Naive thymus-derived CD4-positive, alpha-beta T cell (primary cell): ENCODE results near the gene CNKSR1. TPM values are rescaled to one million over a fixed set of nuclear protein-coding genes. Genes with fewer than 3 reads are reported as not detected.

Experiments
- ATAC-seq: fragments of 150-1000 bp; cut with Tn5 transposase; 2 replicates; pipeline ENCODE4 v1.10.0; 2021; ENCODE audit warnings: mild to moderate bottlenecking, moderate library complexity
- CTCF ChIA-PET: fragments of 350-600 bp; sonication (Branson Sonifier 250); formaldehyde crosslinking; loops from one replicate; lab custom pipeline; 2021; ENCODE audit warnings: antibody characterized with exemption; lab: Charles Lee
- POLR2A ChIA-PET: fragments of 350-600 bp; sonication (Branson Sonifier 250); formaldehyde crosslinking; loops from one replicate; lab custom pipeline; 2021; ENCODE audit warnings: antibody characterized with exemption, inconsistent platforms; lab: Charles Lee
- DNase-seq, 9 donors: peaks; one replicate each; pipeline versions ENCODE4 v3.0.0 to v3.0.0-alpha.2; 2020 to 2022; ENCODE audit warnings: mixed read lengths in 1 of 9
- H3K27ac ChIP-seq: one replicate; pipeline ENCODE4 v1.7.0; 2013; ENCODE audit warnings: mild to moderate bottlenecking, low read depth, low read length, moderate library complexity
- H3K27me3 ChIP-seq, 2 donors: one replicate each; pipeline ENCODE4 v1.7.0; 2013; ENCODE audit warnings: low read length in 2 of 2, mild to moderate bottlenecking in 2 of 2, moderate library complexity in 2 of 2; ENCODE audit not compliant: control insufficient read depth in 2 of 2, insufficient read depth in 2 of 2
- H3K36me3 ChIP-seq, 3 experiments: 1 replicate in 2 of 3; 2 replicates in 1 of 3; pipeline ENCODE4 v1.7.0; 2013; ENCODE audit warnings: low read length in 3 of 3, mild to moderate bottlenecking in 3 of 3, moderate library complexity in 1 of 3; ENCODE audit not compliant: insufficient read depth in 3 of 3, control insufficient read depth in 2 of 3
- H3K4me1 ChIP-seq, 2 donors: one replicate each; pipeline ENCODE4 v1.7.0; 2013; ENCODE audit warnings: low read length in 2 of 2, mild to moderate bottlenecking in 2 of 2, moderate library complexity in 1 of 2; ENCODE audit not compliant: control insufficient read depth in 2 of 2, insufficient read depth in 2 of 2
- H3K4me3 ChIP-seq: 2 replicates; pipeline ENCODE4 v1.7.0; 2013; ENCODE audit warnings: mild to moderate bottlenecking, low read length
- H3K9me3 ChIP-seq, 3 experiments: 1 replicate in 2 of 3; 2 replicates in 1 of 3; pipeline ENCODE4 v1.7.0; 2013; ENCODE audit warnings: low read length in 3 of 3; ENCODE audit not compliant: control insufficient read depth in 2 of 3
- H3K27ac Mint-ChIP-seq, 9 donors: one replicate each; pipeline ENCODE4 v1.8.0; 2020 to 2022; ENCODE audit warnings: mixed read lengths in 9 of 9, mild to moderate bottlenecking in 8 of 9, moderate library complexity in 5 of 9, inconsistent platforms in 2 of 9
- H3K27me3 Mint-ChIP-seq, 5 donors: one replicate each; pipeline ENCODE4 v1.8.0; 2021 to 2022; ENCODE audit warnings: mixed read lengths in 5 of 5, mild to moderate bottlenecking in 1 of 5
- H3K36me3 Mint-ChIP-seq, 5 donors: one replicate each; pipeline ENCODE4 v1.8.0; 2020 to 2022; ENCODE audit warnings: mixed read lengths in 5 of 5, mild to moderate bottlenecking in 3 of 5, inconsistent platforms in 1 of 5
- H3K4me1 Mint-ChIP-seq, 7 donors: one replicate each; pipeline ENCODE4 v1.8.0; 2020 to 2022; ENCODE audit warnings: mixed read lengths in 7 of 7, mild to moderate bottlenecking in 3 of 7, inconsistent platforms in 1 of 7
- H3K4me3 Mint-ChIP-seq, 10 donors: one replicate each; pipeline ENCODE4 v1.8.0; 2020 to 2022; ENCODE audit warnings: mild to moderate bottlenecking in 10 of 10, mixed read lengths in 10 of 10, moderate library complexity in 6 of 10, inconsistent platforms in 2 of 10
- H3K9me3 Mint-ChIP-seq, 11 donors: one replicate each; pipeline ENCODE4 v1.8.0; 2020 to 2022; ENCODE audit warnings: mixed read lengths in 11 of 11, mild to moderate bottlenecking in 4 of 11, inconsistent platforms in 1 of 11, moderate library complexity in 1 of 11
- intact Hi-C, 2 donors: fragments of 100-400 bp; cut with micrococcal nuclease; formaldehyde crosslinking; loops; one replicate each; pipeline ENCODE4 v1.15.1; 2023
- polyA plus RNA-seq, 2 donors: library from polyadenylated mRNA; unstranded; fragments of 300-500 nt; fragmentation: Illumina TruSeq; gene quantifications; one replicate each; pipeline ENCODE4 v1.2.3, GENCODE V29; 2021
- total RNA-seq, 6 experiments: library from RNA in 5 of 6; stranded (reverse) in 5 of 6; gene quantifications; 1 replicate in 5 of 6; 2 replicates in 1 of 6; pipeline ENCODE4 v1.2.3 and lab custom pipeline; 2021 to 2026

CNKSR1 gene
- total and polyA plus RNA-seq, 7 experiments from 2014 or later: 0.63 to 7.5 (median 4.5) TPM

DNA sequence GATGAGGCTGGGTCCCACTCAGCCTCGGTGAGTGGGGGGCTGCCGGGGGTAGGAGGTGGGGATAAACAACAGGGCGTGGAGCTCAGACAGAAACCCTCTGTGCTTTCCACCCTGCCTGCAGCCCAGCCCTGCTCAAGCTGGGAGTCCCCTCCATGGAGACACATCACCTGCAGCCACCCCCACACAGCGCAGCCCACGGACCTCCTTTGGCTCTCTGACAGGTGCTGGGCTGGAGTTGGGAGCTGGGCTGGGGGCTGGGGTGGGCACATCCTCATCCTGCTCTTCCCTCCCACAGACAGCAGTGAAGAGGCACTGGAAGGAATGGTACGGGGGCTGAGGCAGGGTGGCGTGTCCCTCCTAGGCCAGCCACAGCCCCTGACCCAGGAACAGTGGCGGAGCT lies 11.2 kb downstream of the CNKSR1 start:
- Histone ChIP-seq H3K36me3 (no peaks in the 10 kb centered on the region), H3K4me1 (peaks cover 0 to 8% of the 10 kb centered on the region in 2 donors), H3K27me3 (no peaks in the 10 kb centered on the region), H3K27ac (no peak overlapping the region), H3K9me3 (no peaks in the 10 kb centered on the region), H3K4me3 (no peak overlapping the region)
- H3K9me3 Mint-ChIP-seq: peaks cover 0 to 2% (median 0%) of the 10 kb centered on the region in 11 donors
- peaks cover 0 to 2% (median 0%) of the 10 kb centered on the region in 5 donors for H3K27me3 Mint-ChIP-seq
- H3K27ac Mint-ChIP-seq: no peak overlapping the region
- H3K4me1 Mint-ChIP-seq: peaks cover 6 to 28% (median 18%) of the 10 kb centered on the region in 7 donors
- POLR2A ChIA-PET: no interaction called here
- H3K36me3 Mint-ChIP-seq: peaks cover 0 to 2% (median 0%) of the 10 kb centered on the region in 5 donors
- no peak for ATAC-seq
- DNase-seq: no peak
- CTCF ChIA-PET: interaction anchor here (1.4 kb wide), 1 partner anchor 18 kb away, joined by 4 read pairs; the partner anchor contains the start of gene ZNF593
- intact Hi-C loops: no loop called here
- no peak overlapping the region for H3K4me3 Mint-ChIP-seq

DNA sequence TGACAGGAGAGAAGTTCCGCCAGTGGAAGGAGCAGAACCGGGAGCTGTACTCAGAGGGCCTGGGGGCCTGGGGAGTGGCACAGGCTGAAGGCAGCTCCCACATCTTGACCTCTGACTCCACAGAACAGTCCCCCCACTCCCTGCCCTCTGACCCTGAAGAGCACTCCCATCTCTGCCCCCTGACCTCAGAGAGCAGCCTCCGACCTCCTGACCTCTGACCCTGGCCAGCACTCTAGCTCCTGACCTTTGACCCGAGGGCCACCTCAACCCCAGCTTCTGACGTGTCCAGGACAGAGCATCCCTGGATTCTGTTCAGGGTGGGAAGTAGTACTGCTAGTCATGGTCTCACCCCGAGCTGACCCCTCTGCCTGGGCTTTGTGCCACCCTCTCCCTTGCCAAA lies 12.0 kb downstream of the CNKSR1 start:
- peak overlapping the region in 2 of 9 donors; percentile 38 to 78 for H3K27ac Mint-ChIP-seq
- peaks cover 6 to 34% (median 23%) of the 10 kb centered on the region in 7 donors for H3K4me1 Mint-ChIP-seq
- H3K27me3 Mint-ChIP-seq: peaks cover 0 to 2% (median 0%) of the 10 kb centered on the region in 5 donors
- peaks cover 0 to 2% (median 0%) of the 10 kb centered on the region in 5 donors for H3K36me3 Mint-ChIP-seq
- no peak overlapping the region for H3K4me3 Mint-ChIP-seq
- ChIA-PET CTCF (interaction anchor here (0.6 to 1.7 kb wide), 4 partner anchors 19 to 56 kb away, joined by 3 to 9 read pairs (median 4); partner anchors contain the start of genes CEP85 and ZNF593), POLR2A (no interaction called here)
- H3K36me3 ChIP-seq: no peaks in the 10 kb centered on the region
- peaks cover 0 to 2% (median 0%) of the 10 kb centered on the region in 11 donors for H3K9me3 Mint-ChIP-seq
- H3K4me1 ChIP-seq: peaks cover 0 to 8% of the 10 kb centered on the region in 2 donors
- DNase-seq: no peak
- no peaks in the 10 kb centered on the region for H3K9me3 ChIP-seq
- ATAC-seq: no peak
- H3K4me3 ChIP-seq: no peak overlapping the region
- intact Hi-C loops: no loop called here
- no peaks in the 10 kb centered on the region for H3K27me3 ChIP-seq
- no peak overlapping the region for H3K27ac ChIP-seq

GRCh38 chr1:26189751-26190275 lies 12.5 kb downstream of the CNKSR1 start:
- ATAC-seq: no peak
- no peak overlapping the region for H3K4me3 Mint-ChIP-seq
- intact Hi-C loops: loop anchor here (1.0 to 5.0 kb wide), 2 partner anchors 42 to 44 kb away; partner anchors contain the start of gene CEP85 (in 2 of the 2)
- H3K4me1 Mint-ChIP-seq: peaks cover 6 to 37% (median 23%) of the 10 kb centered on the region in 7 donors
- H3K27ac Mint-ChIP-seq: peak overlapping the region in 2 of 9 donors; percentile 38 to 78
- ChIA-PET POLR2A (no interaction called here), CTCF (interaction anchor here (0.6 to 1.7 kb wide), 4 partner anchors 20 to 56 kb away, joined by 3 to 9 read pairs (median 4); partner anchors contain the start of genes CEP85 and ZNF593)
- DNase-seq: no peak
- no peaks in the 10 kb centered on the region for H3K9me3 ChIP-seq
- H3K27me3 Mint-ChIP-seq: peaks cover 0 to 2% (median 0%) of the 10 kb centered on the region in 5 donors
- H3K27ac ChIP-seq: no peak overlapping the region
- no peaks in the 10 kb centered on the region for H3K27me3 ChIP-seq
- peaks cover 0 to 8% of the 10 kb centered on the region in 2 donors for H3K4me1 ChIP-seq
- H3K9me3 Mint-ChIP-seq: peaks cover 0 to 2% (median 0%) of the 10 kb centered on the region in 11 donors
- peaks cover 0 to 2% (median 0%) of the 10 kb centered on the region in 5 donors for H3K36me3 Mint-ChIP-seq
- no peaks in the 10 kb centered on the region for H3K36me3 ChIP-seq
- H3K4me3 ChIP-seq: no peak overlapping the region

DNA sequence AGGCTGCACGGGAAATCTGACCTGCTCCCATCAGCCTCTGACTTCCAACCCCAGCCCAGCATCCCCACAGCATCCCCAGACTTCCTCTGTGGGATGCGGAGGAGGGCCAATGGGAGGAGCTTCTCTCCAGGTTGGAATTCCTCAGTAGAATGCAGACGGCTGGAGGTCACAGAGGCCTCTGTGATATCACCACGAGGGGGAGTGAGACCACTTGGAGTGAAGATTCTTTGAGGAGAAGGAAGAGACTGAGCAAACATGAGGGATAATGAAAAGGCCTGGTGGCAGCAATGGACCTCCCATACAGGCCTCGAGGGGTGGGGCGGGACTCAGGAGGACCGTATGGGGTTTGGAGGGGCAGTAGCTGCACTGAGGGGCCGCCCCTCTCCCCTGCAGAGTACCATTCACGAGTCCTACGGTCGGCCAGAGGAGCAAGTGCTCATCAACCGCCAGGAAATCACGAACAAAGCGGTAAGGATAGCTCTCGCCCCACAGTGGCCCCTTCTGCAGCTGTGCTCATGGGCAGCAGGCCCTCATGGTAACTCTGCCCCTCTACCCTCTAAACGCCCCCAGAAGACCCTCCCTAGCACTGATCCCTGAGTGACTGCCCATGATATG lies 13.2 kb downstream of the CNKSR1 start, which contains the start of gene CATSPER4:
CATSPER4 (plus strand) TSS at position 230 of the 615 bp plus-strand sequence; CDS start at position 256, 26 bp downstream.
- Mint-ChIP-seq H3K27me3 (peaks cover 0 to 4% (median 0%) of the 10 kb centered on the region in 5 donors), H3K4me3 (peak within 1 kb of the TSS in 3 of 10 donors; percentile 4 to 77 (median 65)), H3K4me1 (peaks cover 8 to 37% (median 23%) of the 10 kb centered on the region in 7 donors), H3K27ac (peak within 1 kb of the TSS in 6 of 9 donors; percentile 11 to 78 (median 60)), H3K9me3 (peaks cover 0 to 2% (median 0%) of the 10 kb centered on the region in 11 donors), H3K36me3 (peaks cover 0 to 2% (median 0%) of the 10 kb centered on the region in 5 donors)
- intact Hi-C loops: loop anchor here (1.0 to 5.0 kb wide), 2 partner anchors 42 to 44 kb away; partner anchors contain the start of gene CEP85 (in 2 of the 2)
- H3K27me3 ChIP-seq: no peaks in the 10 kb centered on the region
- H3K9me3 ChIP-seq: no peaks in the 10 kb centered on the region
- H3K27ac ChIP-seq: no peak within 1 kb of the TSS
- H3K36me3 ChIP-seq: no peaks in the 10 kb centered on the region
- POLR2A ChIA-PET: no interaction called here
- H3K4me1 ChIP-seq: peaks cover 0 to 8% of the 10 kb centered on the region in 2 donors
- CTCF ChIA-PET: interaction anchor here (1.0 to 1.7 kb wide), 2 partner anchors 43 to 45 kb away, joined by 3 to 9 read pairs; partner anchors contain the start of gene CEP85
- ATAC-seq (no peak), DNase-seq (peak in 3 of 9 donors; percentile 19 to 27 (median 20))
- no peak within 1 kb of the TSS for H3K4me3 ChIP-seq

- peaks cover 0 to 2% (median 0%) of the 10 kb centered on the region in 11 donors for H3K9me3 Mint-ChIP-seq
- POLR2A ChIA-PET: interaction anchor here (0.6 kb wide), 1 partner anchor 700 kb away, joined by 6 read pairs; no protein-coding TSS in a partner anchor
- peaks cover 0 to 8% of the 10 kb centered on the region in 2 donors for H3K4me1 ChIP-seq
- DNase-seq (peak in 1 of 9 donors; percentile 19), ATAC-seq (no peak)
- no peaks in the 10 kb centered on the region for H3K36me3 ChIP-seq
- peaks cover 8 to 37% (median 23%) of the 10 kb centered on the region in 7 donors for H3K4me1 Mint-ChIP-seq
- CTCF ChIA-PET: no interaction called here
- intact Hi-C loops: loop anchor here in 1 of 2 donors (5.0 kb wide), 1 partner anchor 41 kb away; the partner anchor contains the start of gene CEP85
- H3K27ac Mint-ChIP-seq: peak overlapping the region in 7 of 9 donors; percentile 11 to 77 (median 51)
- H3K27me3 Mint-ChIP-seq: peaks cover 0 to 6% (median 0%) of the 10 kb centered on the region in 5 donors
- H3K36me3 Mint-ChIP-seq: peaks cover 0 to 2% (median 0%) of the 10 kb centered on the region in 5 donors
- no peaks in the 10 kb centered on the region for H3K9me3 ChIP-seq
- H3K27ac ChIP-seq: no peak overlapping the region
- peak overlapping the region in 5 of 10 donors; percentile 9 to 77 (median 65) for H3K4me3 Mint-ChIP-seq
- H3K4me3 ChIP-seq: no peak overlapping the region
- H3K27me3 ChIP-seq: no peaks in the 10 kb centered on the region
Measured at GRCh38 chr1:26191739-26192138, 14.4 kb downstream of the CNKSR1 start.

- CTCF ChIA-PET: no interaction called here
Measured at GRCh38 chr1:26195805-26196204, 18.5 kb downstream of the CNKSR1 start.

More at GRCh38 chr1:26195805-26196204, 18.5 kb downstream of the CNKSR1 start:
- intact Hi-C loops: no loop called here
- peaks cover 0 to 10% of the 10 kb centered on the region in 2 donors for H3K4me1 ChIP-seq
- Mint-ChIP-seq H3K27me3 (peaks cover 0 to 9% (median 0%) of the 10 kb centered on the region in 5 donors), H3K4me1 (peaks cover 14 to 42% (median 34%) of the 10 kb centered on the region in 7 donors), H3K36me3 (peaks cover 0 to 2% (median 0%) of the 10 kb centered on the region in 5 donors), H3K9me3 (peaks cover 0 to 2% (median 0%) of the 10 kb centered on the region in 11 donors), H3K4me3 (no peak overlapping the region), H3K27ac (no peak overlapping the region)
- H3K4me3 ChIP-seq: no peak overlapping the region
- POLR2A ChIA-PET: interaction anchor here (0.7 kb wide), 1 partner anchor 1490 kb away, joined by 4 read pairs; no protein-coding TSS in a partner anchor
- no peaks in the 10 kb centered on the region for H3K9me3 ChIP-seq
- DNase-seq (no peak), ATAC-seq (no peak)
- H3K27me3 ChIP-seq: no peaks in the 10 kb centered on the region
- H3K27ac ChIP-seq: no peak overlapping the region
- no peaks in the 10 kb centered on the region for H3K36me3 ChIP-seq
